Measurements from ENCODE around the gene ATP6V1B1.
"Not testable (repeated sequence)": the region's sequence is repeated elsewhere in the genome, so short reads cannot be mapped to it uniquely, and the experiment has no call there.

- TF ChIP-seq POLR2A, POLR2AphosphoS5 (IDR thresholded peaks at IDR 0.05; ENCODE audit: low read depth, low read length): not testable (repeated sequence)
Observed at GRCh38 chr2:71011786-71012185, 76.1 kb downstream of the ATP6V1B1 start.

Measured in GM12892 (cell line).